Uterus (tissue), 2 donors: ENCODE measurements around the gene CACNG6.

Experiments
- CTCF ChIP-seq, 4 experiments: fragments of 200-600 bp in 2 of 4; fragments of 450-650 bp in 2 of 4; sonication (generic) in 2 of 4; IDR thresholded peaks; one replicate each; pipeline ENCODE4 v1.5.1; 2016 to 2019; ENCODE audit warnings: antibody characterized with exemption in 4 of 4, mild to moderate bottlenecking in 2 of 4, moderate library complexity in 1 of 4
- POLR2A ChIP-seq, 2 donors: fragments of 450-650 bp; IDR thresholded peaks; one replicate each; pipeline ENCODE4 v1.6.1; 2016; ENCODE audit warnings: antibody characterized with exemption in 2 of 2, mild to moderate bottlenecking in 1 of 2, moderate library complexity in 1 of 2

GRCh38 chr19:53957448-53958167, 33.8 kb upstream of the CACNG6 start:
- no peak for TF ChIP-seq CTCF (IDR thresholded peaks at IDR 0.05)
- no peak for TF ChIP-seq POLR2A (IDR thresholded peaks at IDR 0.05)
